ENCODE measurements around the gene SYT13. TPM values are rescaled to one million over a fixed set of nuclear protein-coding genes. Genes with fewer than 3 reads are reported as not detected.

SYT13 gene
- total and polyA plus RNA-seq, 2 of the 4 experiments (the other 2 are of a cell fraction): not detected

GRCh38 chr11:45264839-45265515, 21.2 kb downstream of the SYT13 start:
- Histone ChIP-seq H2AK5ac (ENCODE audit: low read depth, low read length) (no peak overlapping the region), H3K79me1 (ENCODE audit: low read depth in 1 of 2, low read length in 2 of 2) (no peaks in the 10 kb centered on the region), H3K23ac (ENCODE audit: low read depth, low read length) (no peak overlapping the region), H3K18ac (ENCODE audit: low read depth, low read length) (no peak overlapping the region), H3K9me3 (ENCODE audit: control insufficient read depth, insufficient read depth, low read length) (no peaks in the 10 kb centered on the region; the same call in 1 of the 2 replicates), H3K4me1 (ENCODE audit: control insufficient read depth, insufficient read depth, low read length) (no peaks in the 10 kb centered on the region), H4K5ac (ENCODE audit: low read depth, low read length) (no peak overlapping the region), H3K4ac (ENCODE audit: low read depth, low read length) (no peak overlapping the region), H2AFZ (replicated peaks; ENCODE audit: low read length, poor library complexity) (no peak overlapping the region), H2BK20ac (ENCODE audit: low read depth, low read length) (no peak overlapping the region), H2AK9ac (replicated peaks; ENCODE audit: low read depth, low read length, poor library complexity) (no peak overlapping the region), H3K4me2 (ENCODE audit: low read depth, low read length) (no peak overlapping the region), H2BK120ac (ENCODE audit: low read depth, low read length) (no peak overlapping the region; the same call in 1 of the 2 replicates), H3K56ac (ENCODE audit: extremely low read depth, insufficient read depth, low read length) (no peak overlapping the region), H4K91ac (ENCODE audit: insufficient read depth, low read depth, low read length) (no peak overlapping the region), H3K9me1 (ENCODE audit: insufficient read depth, low read length) (no peaks in the 10 kb centered on the region), H3K4me3 (ENCODE audit: insufficient read depth, low read depth, low read length) (no peak overlapping the region), H3K27ac (ENCODE audit: insufficient read depth, low read length) (no peak overlapping the region), H2BK15ac (ENCODE audit: low read depth, low read length) (no peak overlapping the region), H4K8ac (ENCODE audit: low read depth in 2 of 2, low read length in 2 of 2) (no peak overlapping the region), H3K9ac (ENCODE audit: low read depth, low read length) (no peak overlapping the region), H4K20me1 (ENCODE audit: insufficient read depth, low read length) (no peaks in the 10 kb centered on the region), H2BK5ac (ENCODE audit: low read depth, low read length, poor library complexity, severe bottlenecking) (no peak overlapping the region), H3K27me3 (ENCODE audit: control insufficient read depth, insufficient read depth, low read length) (peaks cover 10% of the 10 kb centered on the region), H3K14ac (replicated peaks; ENCODE audit: low read depth, low read length) (no peak overlapping the region), H3K36me3 (ENCODE audit: control insufficient read depth, insufficient read depth, low read length) (no peaks in the 10 kb centered on the region)
- POLR2A ChIA-PET (ENCODE audit: unreplicated experiment): no interaction called here
- DNase-seq (peak; percentile 87), ATAC-seq (ENCODE audit: low read depth) (peak; percentile 88)
- intact Hi-C loops (cut with micrococcal nuclease): no loop called here
- in situ Hi-C loops (cut with MboI; ENCODE audit: low sequenced_read_pairs): no loop called here
- WGBS, 2 experiments (ENCODE audit: extremely low coverage in 2 of 2, insufficient read length in 1 of 2): 0% methylated on average over 2 of the region's 11 CpGs; no CpG with 5 or more reads in 1 of the 2 experiments
- CTCF ChIA-PET: no interaction called here
- no TSS peak for BruUV-seq (replicated peaks)
- dilution Hi-C loops (cut with HindIII; ENCODE audit: low sequenced_read_pairs, unreplicated experiment): no loop called here
- no peak for TF ChIP-seq BHLHE40 (IDR thresholded peaks at IDR 0.05; ENCODE audit: low read depth, low read length)
- TF ChIP-seq, protein P1, sequence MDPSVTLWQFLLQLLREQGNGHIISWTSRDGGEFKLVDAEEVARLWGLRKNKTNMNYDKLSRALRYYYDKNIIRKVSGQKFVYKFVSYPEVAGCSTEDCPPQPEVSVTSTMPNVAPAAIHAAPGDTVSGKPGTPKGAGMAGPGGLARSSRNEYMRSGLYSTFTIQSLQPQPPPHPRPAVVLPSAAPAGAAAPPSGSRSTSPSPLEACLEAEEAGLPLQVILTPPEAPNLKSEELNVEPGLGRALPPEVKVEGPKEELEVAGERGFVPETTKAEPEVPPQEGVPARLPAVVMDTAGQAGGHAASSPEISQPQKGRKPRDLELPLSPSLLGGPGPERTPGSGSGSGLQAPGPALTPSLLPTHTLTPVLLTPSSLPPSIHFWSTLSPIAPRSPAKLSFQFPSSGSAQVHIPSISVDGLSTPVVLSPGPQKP (IDR thresholded peaks at IDR 0.05; ENCODE audit: borderline replicate concordance, low read depth, low read length): no peak
- peak; percentile 28; the same call in 1 of the 2 replicates for TF ChIP-seq USF2 (IDR thresholded peaks at IDR 0.05; ENCODE audit: low read depth, low read length)
- peak; percentile 75 for TF ChIP-seq FOS (IDR thresholded peaks at IDR 0.05; ENCODE audit: low read depth, low read length)
- TF ChIP-seq NFE2L2 (IDR thresholded peaks at IDR 0.05; ENCODE audit: low read depth, low read length): peak; percentile 81
- TF ChIP-seq MAFK (IDR thresholded peaks at IDR 0.05; ENCODE audit: low read depth, low read length): peak; percentile 52
